Omental fat pad (tissue), 4 donors: ENCODE data around the gene SH3TC1. TPM values are rescaled to one million over a fixed set of nuclear protein-coding genes. Genes with fewer than 3 reads are reported as not detected.

ENCODE experiments used
- ATAC-seq: fragments of 150-250 bp; one replicate; pipeline ENCODE4 v1.9.1; 2016; ENCODE audit warnings: mild to moderate bottlenecking, moderate library complexity; ENCODE audit not compliant: low FRiP score
- DNase-seq: peaks from one replicate; pipeline ENCODE4 v3.0.0-alpha.2; 2019; ENCODE audit warnings: low spot score
- total RNA-seq, 4 donors: library from RNA; depleted of rRNA; stranded (reverse); fragments of >200 nt; gene quantifications; one replicate each; pipeline ENCODE4 v1.1.0, GENCODE V29; 2016
- TF ChIP-seq, protein P1 (sequence below), 3 donors: fragments of 450-650 bp; IDR thresholded peaks; one replicate each; pipeline ENCODE4 v1.5.1; 2016 to 2017; ENCODE audit warnings: antibody characterized with exemption in 3 of 3, mild to moderate bottlenecking in 3 of 3, moderate library complexity in 2 of 3

SH3TC1 gene
- total RNA-seq, 4 donors from 2014 or later: 23.0 to 70.3 (median 29.1) TPM

DNA sequence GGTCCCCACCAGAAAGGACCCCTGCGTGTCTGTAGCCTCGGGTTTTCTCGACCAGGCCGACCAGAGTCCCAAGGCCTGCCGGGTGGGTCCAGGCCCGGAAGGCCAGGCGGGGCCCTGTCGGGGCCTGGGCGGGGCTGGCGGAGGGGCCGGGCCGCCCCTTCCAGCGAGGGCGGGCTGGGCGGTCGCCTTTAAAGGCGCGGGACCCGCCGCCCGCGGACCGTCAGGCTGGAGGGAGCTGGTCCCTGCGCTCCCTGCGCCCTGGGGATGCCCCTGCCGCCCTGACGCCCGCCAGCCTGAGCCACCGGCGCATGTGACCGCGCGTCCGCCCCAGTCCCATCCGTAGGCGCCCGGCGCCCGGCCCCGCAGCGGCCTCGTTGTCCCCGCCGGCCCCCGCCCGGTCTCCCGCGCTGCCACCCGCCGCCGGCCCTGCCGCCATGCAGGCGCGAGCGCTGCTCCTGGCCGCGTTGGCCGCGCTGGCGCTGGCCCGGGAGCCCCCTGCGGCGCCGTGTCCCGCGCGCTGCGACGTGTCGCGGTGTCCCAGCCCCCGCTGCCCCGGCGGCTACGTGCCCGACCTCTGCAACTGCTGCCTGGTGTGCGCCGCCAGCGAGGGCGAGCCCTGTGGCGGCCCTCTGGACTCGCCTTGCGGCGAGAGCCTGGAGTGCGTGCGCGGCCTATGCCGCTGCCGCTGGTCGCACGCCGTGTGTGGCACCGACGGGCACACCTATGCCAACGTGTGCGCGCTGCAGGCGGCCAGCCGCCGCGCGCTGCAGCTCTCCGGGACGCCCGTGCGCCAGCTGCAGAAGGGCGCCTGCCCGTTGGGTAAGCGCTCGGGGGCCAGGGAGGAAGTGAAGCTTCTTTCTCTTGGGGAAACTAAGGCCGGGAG lies 70.7 kb downstream of the SH3TC1 start, which contains the start of gene HTRA3:
TSS of gene HTRA3 (plus strand) at position 220 of the 883 bp plus-strand sequence. CDS start at position 435, 215 bp downstream.
- no peak for ATAC-seq
- no peak for DNase-seq
- TF ChIP-seq, protein P1, sequence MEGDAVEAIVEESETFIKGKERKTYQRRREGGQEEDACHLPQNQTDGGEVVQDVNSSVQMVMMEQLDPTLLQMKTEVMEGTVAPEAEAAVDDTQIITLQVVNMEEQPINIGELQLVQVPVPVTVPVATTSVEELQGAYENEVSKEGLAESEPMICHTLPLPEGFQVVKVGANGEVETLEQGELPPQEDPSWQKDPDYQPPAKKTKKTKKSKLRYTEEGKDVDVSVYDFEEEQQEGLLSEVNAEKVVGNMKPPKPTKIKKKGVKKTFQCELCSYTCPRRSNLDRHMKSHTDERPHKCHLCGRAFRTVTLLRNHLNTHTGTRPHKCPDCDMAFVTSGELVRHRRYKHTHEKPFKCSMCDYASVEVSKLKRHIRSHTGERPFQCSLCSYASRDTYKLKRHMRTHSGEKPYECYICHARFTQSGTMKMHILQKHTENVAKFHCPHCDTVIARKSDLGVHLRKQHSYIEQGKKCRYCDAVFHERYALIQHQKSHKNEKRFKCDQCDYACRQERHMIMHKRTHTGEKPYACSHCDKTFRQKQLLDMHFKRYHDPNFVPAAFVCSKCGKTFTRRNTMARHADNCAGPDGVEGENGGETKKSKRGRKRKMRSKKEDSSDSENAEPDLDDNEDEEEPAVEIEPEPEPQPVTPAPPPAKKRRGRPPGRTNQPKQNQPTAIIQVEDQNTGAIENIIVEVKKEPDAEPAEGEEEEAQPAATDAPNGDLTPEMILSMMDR (IDR thresholded peaks at IDR 0.05): no peak

DNA sequence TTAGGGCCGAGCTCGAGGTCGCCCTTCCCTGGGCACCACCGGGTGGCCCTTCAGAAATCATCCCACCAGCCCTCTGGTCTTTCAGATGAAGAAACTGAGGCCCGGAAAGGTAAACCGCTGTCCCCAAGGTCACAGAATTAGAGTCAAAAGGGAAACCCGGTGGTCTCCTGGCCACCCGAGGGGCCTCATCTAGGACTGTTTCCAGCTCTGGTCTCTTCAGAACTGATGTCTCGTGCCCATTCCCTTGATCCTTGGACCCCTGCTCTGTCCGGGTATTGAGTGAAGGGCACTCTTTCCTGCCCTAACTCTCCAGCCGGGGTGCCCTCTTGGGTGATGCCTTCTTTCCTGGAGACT lies 71.3 kb downstream of the SH3TC1 start:
- DNase-seq: no peak
- TF ChIP-seq, protein P1 (IDR thresholded peaks at IDR 0.05): no peak
- ATAC-seq: no peak

DNA sequence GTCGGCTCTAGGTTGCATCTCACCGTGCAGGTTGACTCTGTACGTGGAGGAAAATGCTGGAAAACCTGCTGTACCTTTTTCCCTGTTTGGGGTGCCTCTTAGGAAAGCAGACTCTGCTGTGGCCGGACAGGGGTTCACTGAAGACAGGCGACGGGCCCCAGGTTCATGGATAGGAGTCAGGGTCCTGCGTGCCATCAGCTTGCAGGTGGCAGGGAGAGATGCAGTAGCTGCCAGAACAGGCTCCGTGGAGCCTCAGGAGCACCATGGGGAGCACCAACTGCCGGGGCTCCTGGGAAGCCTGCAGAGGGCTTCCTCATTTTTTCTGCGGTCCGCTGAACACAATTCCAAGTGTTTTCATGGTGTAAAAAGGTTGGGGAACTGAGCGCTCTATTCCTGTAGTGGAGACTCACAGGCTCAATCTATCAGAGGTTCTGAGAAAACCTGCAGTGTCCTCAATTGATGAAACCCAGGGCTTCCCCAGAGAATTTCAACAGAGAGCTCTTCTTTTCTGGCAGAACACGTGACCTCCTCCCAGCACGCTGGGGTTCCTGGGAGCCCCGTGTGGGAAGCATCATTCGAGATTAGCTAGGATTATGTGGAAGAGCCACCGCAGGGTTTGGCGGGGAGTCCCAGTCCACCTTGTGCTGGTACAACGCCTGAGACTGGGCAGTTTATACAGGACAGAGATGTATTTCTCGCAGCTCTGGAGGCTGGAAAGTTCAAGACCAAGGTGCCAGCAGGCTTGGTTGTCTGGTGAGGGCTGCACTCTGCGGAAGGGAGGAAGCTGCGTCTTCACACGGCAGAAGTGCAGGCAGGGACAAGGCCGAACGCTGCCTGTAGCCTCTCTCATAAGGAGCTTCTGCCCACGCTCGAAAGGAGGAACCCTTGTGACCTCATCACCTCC lies 72.1 kb downstream of the SH3TC1 start:
- no peak for DNase-seq
- no peak for ATAC-seq
- TF ChIP-seq, protein P1 (IDR thresholded peaks at IDR 0.05): no peak

DNA sequence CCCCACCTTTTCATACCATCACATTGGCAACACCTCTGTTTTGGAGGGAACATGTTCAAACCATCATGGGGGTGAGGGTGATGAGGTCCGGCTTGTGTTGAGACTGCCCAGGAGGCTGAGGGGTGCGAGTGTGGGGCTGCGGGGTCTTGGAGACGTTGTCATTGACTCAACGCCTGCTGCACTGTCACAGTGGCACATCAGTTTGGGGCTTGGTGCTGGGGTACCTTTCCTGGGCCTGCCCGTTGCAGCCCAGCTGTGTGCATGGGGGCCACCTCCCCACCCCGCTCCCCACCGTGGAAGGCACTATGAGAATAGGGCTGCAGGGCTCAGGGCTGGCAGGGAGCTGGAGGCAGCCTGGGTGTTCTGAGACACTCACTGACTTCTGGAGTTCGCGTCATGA lies 72.7 kb downstream of the SH3TC1 start:
- TF ChIP-seq, protein P1 (IDR thresholded peaks at IDR 0.05): no peak
- ATAC-seq: no peak
- DNase-seq: no peak

DNA sequence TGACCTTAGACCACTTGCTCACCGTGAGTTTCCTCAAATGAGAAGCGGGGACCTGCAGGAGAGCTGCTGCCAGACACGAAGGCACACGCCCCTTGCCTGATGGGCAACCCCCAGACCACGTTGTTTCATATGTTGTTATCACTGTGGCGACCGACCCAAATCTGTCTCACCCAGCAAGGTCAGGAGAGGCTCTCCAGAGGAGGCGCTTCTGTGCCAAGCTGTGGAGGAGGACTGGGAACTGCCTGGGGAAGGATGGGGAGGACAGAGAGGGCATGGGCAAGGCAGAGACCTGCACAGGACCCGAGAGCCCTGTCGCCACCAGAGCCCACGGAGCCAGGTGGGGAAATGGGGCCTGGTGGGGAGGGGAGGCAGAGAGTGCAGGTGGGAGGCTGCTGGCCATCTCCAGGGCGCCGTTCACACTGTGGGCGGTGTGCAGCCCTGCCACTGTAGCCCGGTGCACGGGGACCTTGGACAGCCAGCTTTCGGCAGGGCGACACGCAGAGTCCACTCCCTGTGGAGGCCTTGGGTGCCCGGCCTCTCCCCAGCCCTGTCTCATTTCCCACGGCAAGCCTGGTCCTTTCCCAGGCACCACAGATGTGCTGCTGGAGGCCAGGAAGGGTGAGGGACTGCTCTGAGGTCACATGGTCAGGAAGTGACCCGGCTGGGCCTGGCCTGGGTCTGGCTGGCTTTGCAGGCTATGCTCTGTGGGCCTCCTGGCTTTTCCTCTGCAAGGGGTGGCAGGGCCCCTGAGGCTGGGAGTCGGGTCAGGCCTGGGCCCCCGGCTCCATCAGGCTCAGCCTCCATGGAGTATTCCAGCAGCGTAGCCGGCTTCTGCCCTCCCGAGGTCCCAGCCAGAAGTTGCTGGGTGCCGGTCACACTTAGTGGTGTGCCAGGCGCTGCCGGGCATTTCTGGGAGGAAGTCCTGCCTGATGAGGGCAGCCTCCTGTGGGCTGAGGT lies 73.7 kb downstream of the SH3TC1 start:
- no peak for DNase-seq
- TF ChIP-seq, protein P1 (IDR thresholded peaks at IDR 0.05): no peak
- no peak for ATAC-seq

DNA sequence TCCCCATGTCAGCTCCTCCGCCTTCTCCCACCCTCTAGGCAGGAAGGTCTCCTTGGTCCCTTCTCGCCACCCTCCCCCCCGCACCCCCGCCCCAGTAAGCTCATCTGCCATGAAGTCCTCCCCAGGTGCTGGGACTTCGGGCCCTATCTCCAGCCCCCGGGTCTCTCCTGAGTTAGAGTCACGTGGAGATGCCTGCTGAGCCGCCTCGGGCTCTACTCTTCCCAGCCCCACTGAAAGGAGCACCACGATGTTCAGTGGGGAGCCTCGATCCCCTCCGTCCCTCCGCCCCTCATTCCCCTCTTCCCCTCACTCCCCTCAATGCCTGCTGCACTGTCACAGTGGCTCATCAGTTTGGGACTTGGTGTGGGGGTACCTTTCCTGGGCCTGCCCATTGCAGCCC lies 74.4 kb downstream of the SH3TC1 start:
- TF ChIP-seq, protein P1 (IDR thresholded peaks at IDR 0.05): no peak
- ATAC-seq (no peak), DNase-seq (no peak)
